ENCODE data around the gene STOML1.

GRCh38 chr15:74008901-74009300 lies 16.8 kb upstream of the STOML1 start:
- TF ChIP-seq POLR2A (IDR thresholded peaks at IDR 0.05; ENCODE audit: low read depth, low read length): no peak
- TF ChIP-seq TAF1 (IDR thresholded peaks at IDR 0.05; ENCODE audit: borderline replicate concordance, low read depth, low read length): no peak
- no peak for TF ChIP-seq POLR2AphosphoS5 (IDR thresholded peaks at IDR 0.05; ENCODE audit: low read depth, low read length)

All from GM12892 (cell line).